ENCODE data around the gene SYCE3. TPM values are rescaled to one million over a fixed set of nuclear protein-coding genes. Genes with fewer than 3 reads are reported as not detected.

SYCE3 gene
- polyA plus RNA-seq, 3 donors = 1.9 to 3.1 TPM; not detected in 1

- no peaks in the 10 kb centered on the region for H3K9me3 Mint-ChIP-seq
- WGBS (ENCODE audit: insufficient coverage) = 7% methylated on average over 19 of the region's 19 CpGs
- peak overlapping the region; percentile 73 to 78 for H3K4me3 Mint-ChIP-seq
- Histone ChIP-seq H3K9ac (ENCODE audit: insufficient read depth, low read length, poor library complexity, severe bottlenecking) (peak overlapping the region; percentile 100), H3K27ac (ENCODE audit: low read depth in 1 of 2, low read length in 2 of 2) (peak overlapping the region; percentile 60 to 100), H3K27me3 (ENCODE audit: control insufficient read depth in 2 of 2, insufficient read depth in 2 of 2, low read length in 2 of 2) (no peaks in the 10 kb centered on the region), H3K4me3 (replicated peaks in 1 of 3; ENCODE audit: low read depth in 2 of 3, low read length in 3 of 3) (peak overlapping the region; percentile 47 to 99 (median 72)), H3K4me1 (ENCODE audit: control insufficient read depth in 1 of 2, insufficient read depth in 2 of 2, low read length in 2 of 2) (peaks cover 39 to 60% of the 10 kb centered on the region in 2 donors), H3K79me2 (ENCODE audit: insufficient read depth, low read length) (peaks cover 52% of the 10 kb centered on the region), H3K9me3 (replicated peaks in 1 of 2; ENCODE audit: control insufficient read depth in 1 of 2, insufficient read depth in 1 of 2, low read length in 2 of 2) (no peaks in the 10 kb centered on the region), H3K4me2 (replicated peaks; ENCODE audit: extremely low read depth, low read length, poor library complexity, severe bottlenecking) (peak overlapping the region; percentile 95), H2AFZ (ENCODE audit: insufficient read depth, low read depth, low read length, poor library complexity, severe bottlenecking) (no peak overlapping the region), H3K36me3 (replicated peaks in 1 of 2; ENCODE audit: control insufficient read depth in 1 of 2, insufficient read depth in 2 of 2, low read length in 2 of 2) (peaks cover 46 to 58% of the 10 kb centered on the region in 2 donors), H4K20me1 (ENCODE audit: insufficient read depth, low read length) (peaks cover 86% of the 10 kb centered on the region)
- H3K27me3 Mint-ChIP-seq (ENCODE audit: low read depth in 3 of 3) = no peaks in the 10 kb centered on the region
- DNase-seq = peak in 1 of 3 donors; percentile 9
- peaks cover 37 to 69% of the 10 kb centered on the region in 2 donors for H3K36me3 Mint-ChIP-seq
- H3K27ac Mint-ChIP-seq = peak overlapping the region; percentile 46 to 86 (median 76)
- intact Hi-C loops (cut with micrococcal nuclease) = loop anchor here (5.0 kb wide), 3 partner anchors 38 to 98 kb away; partner anchors contain the start of genes CHKB (in 2 of the 2) and SYCE3 (in 1 of the 2)
- peaks cover 30% of the 10 kb centered on the region for H3K4me1 Mint-ChIP-seq
- TF ChIP-seq CTCF (IDR thresholded peaks at IDR 0.05) = no peak
Observed at GRCh38 chr22:50524676-50525103, 38.0 kb downstream of the SYCE3 start.

GRCh38 chr22:50523806-50524675 is 38.7 kb downstream of the SYCE3 start:
- Mint-ChIP-seq H3K4me3 (peak overlapping the region; percentile 73 to 78), H3K27ac (peak overlapping the region in 5 of 7 donors; percentile 46 to 86 (median 76)), H3K27me3 (ENCODE audit: low read depth in 3 of 3) (no peaks in the 10 kb centered on the region), H3K9me3 (peaks cover 0 to 1% (median 0%) of the 10 kb centered on the region in 7 donors), H3K4me1 (peaks cover 30% of the 10 kb centered on the region), H3K36me3 (peaks cover 39 to 69% of the 10 kb centered on the region in 2 donors)
- Histone ChIP-seq H3K27me3 (ENCODE audit: control insufficient read depth in 2 of 2, insufficient read depth in 2 of 2, low read length in 2 of 2) (no peaks in the 10 kb centered on the region), H3K36me3 (replicated peaks in 1 of 2; ENCODE audit: control insufficient read depth in 1 of 2, insufficient read depth in 2 of 2, low read length in 2 of 2) (peaks cover 47 to 60% of the 10 kb centered on the region in 2 donors), H3K9ac (ENCODE audit: insufficient read depth, low read length, poor library complexity, severe bottlenecking) (peak overlapping the region; percentile 100), H3K4me3 (replicated peaks in 1 of 3; ENCODE audit: low read depth in 2 of 3, low read length in 3 of 3) (peak overlapping the region in 2 of 3 experiments; percentile 47 to 99), H3K4me2 (replicated peaks; ENCODE audit: extremely low read depth, low read length, poor library complexity, severe bottlenecking) (peak overlapping the region; percentile 95), H3K79me2 (ENCODE audit: insufficient read depth, low read length) (peaks cover 45% of the 10 kb centered on the region), H2AFZ (ENCODE audit: insufficient read depth, low read depth, low read length, poor library complexity, severe bottlenecking) (no peak overlapping the region), H3K4me1 (ENCODE audit: control insufficient read depth in 1 of 2, insufficient read depth in 2 of 2, low read length in 2 of 2) (peaks cover 36 to 53% of the 10 kb centered on the region in 2 donors), H3K9me3 (replicated peaks in 1 of 2; ENCODE audit: control insufficient read depth in 1 of 2, insufficient read depth in 1 of 2, low read length in 2 of 2) (no peaks in the 10 kb centered on the region), H3K27ac (ENCODE audit: low read depth in 1 of 2, low read length in 2 of 2) (peak overlapping the region; percentile 60 to 100), H4K20me1 (ENCODE audit: insufficient read depth, low read length) (peaks cover 80% of the 10 kb centered on the region)
- intact Hi-C loops (cut with micrococcal nuclease) = no loop called here
- 94% methylated on average over 25 of the region's 25 CpGs for WGBS (ENCODE audit: insufficient coverage)
- TF ChIP-seq CTCF (IDR thresholded peaks at IDR 0.05) = no peak
- peak in 1 of 3 donors; percentile 14 for DNase-seq

Data from CD14-positive monocyte (primary cell).